Daoy (cell line): ENCODE measurements around the gene FBN1. TPM values are rescaled to one million over a fixed set of nuclear protein-coding genes. Genes with fewer than 3 reads are reported as not detected.

Experiments used
- DNase-seq: peaks from one replicate; pipeline ENCODE4 v3.0.0-alpha.2; 2015; ENCODE audit warnings: low read depth
- total RNA-seq: library from RNA; depleted of rRNA; stranded (reverse); fragments of >200 nt; shearing (Covaris generic); gene quantifications from 2 replicates; pipeline ENCODE4 v1.2.3, GENCODE V29; 2014

Gene FBN1
- total RNA-seq, 1 experiment from 2014 or later, result 73.7 TPM

DNA sequence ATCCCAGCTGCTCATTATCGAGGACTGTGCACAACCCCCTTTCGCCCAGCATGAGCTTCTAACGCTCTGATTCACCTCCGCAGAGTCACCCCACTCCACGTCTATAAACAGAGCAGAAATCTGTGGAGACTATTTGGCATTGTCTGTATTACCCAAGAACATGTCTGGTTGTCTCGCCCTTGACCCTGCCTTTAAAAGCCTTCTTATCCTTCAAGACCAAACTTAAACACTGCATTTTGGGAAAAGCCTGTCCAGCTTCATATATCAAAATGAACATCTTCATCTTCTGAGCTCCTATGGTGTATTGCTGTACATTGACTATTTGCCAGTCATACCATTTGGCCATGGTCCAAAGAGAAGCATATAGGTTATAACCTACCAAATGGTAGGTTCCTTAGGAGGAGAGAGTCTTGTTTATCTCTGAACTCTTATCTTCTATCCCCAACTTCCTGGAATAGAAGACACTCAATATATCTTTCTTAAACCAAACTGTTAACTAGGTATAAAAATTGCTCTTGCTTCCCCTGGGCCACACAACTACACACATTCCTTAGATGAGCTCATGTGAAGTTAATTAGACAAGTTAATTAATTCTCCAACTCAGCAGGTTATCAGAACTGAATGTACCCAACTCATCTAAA, 90.1 kb downstream of the FBN1 start:
- DNase-seq, result no peak

DNA sequence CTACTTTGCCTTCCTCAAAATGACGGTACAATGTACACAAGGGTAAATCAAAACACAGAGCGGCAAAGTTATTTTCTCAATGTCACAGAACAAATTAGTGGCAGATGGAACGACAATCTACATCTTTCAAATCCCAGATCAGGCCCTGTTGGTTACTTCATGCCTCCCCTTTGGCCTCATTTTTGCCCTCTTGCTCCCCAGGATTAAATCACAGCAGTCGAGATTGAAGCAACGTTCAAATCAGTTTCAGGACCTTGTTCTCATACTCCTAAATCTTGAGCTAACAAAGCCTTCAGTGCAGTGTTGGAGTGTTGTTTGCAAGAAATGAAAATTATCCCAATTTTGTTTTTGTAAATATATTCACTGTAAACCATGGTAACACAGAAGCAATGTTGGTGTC, 91.4 kb downstream of the FBN1 start:
- no peak for DNase-seq

DNA sequence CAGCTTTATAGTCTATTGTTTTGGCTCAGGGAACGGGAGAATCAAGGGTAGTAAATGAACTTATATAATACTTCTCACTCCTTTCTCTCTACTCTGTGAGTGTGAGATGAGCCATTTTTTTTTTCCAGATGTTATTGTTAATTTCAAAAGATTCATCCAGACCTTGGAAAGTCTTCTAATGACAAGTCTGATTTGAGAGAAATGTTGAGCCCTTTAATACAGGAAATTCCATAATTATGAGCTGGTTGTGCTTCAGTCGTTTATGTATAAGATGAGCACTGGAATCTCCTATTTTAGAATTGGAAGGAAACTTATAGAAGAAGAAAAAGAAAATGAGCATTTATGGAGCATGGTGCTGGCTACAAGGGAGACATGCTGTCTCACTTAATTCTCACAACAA, 92.0 kb downstream of the FBN1 start:
- no peak for DNase-seq

DNA sequence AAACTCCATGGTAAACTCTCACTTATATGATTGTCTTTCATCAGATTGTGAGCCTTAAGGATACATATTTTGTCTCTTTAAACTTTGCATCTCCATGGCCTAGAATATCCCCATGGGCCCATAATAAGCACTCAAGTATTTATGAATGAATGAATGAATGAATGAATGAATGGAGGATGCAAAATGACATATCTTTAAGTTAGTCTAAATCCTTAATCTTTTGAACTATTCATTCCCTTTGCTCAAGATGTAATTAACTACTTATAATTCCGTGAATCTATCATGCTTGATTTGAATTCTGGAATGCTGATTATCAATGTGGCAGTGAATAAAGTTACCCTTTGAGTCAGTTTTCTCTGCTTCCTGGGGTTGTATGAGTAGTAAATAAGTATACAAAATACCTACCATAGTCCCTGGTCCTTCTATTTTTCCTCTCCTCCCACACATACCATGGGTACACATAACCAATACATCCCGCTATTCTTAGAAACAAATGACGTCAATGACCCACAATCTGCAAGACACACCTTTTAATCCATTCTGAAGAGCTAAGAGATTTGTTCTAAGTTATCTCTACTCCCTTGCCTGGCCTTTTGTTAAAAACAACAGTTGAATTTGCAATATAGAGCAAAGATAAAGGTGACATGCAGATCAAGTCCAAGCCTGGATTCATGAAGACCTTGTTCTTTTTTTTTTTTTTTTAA, 94.5 kb downstream of the FBN1 start:
- no peak for DNase-seq

DNA sequence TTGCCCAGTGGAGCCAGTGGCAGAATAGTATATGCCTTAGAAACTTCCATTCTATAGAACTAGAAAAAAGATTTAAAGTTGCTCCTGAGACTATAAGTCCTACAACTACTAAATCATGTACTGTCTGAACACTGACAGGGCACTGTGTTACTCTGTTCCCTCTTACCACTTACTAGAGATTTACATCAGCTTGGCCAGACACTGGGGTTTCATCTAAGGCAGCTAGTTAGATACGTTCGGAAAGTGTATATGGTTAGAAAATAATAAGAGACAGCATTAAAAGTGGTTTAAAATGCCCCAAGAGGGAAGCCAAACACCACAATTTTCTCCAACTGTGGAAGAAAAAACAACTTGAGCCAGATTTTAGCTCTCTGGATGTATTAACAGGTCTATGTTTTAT, 97.1 kb downstream of the FBN1 start:
- DNase-seq, result no peak

DNA sequence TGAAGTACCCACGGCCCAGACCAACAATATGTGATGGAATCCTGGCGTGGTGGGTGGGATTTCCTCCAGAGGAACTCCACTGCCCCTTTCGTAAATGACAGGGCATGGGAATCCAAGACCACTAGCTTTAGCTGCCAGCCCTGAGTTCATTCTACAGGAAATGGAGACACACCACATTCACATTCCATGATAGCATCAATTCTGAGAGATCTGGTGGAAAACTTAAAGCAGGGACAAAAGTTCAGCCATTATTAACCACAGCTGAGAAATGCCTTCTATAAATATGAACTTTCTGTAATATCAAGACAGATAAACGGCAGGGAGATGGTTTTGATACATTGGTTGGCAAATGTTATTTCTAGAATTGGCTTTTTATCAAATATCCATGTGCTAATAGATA, 98.2 kb downstream of the FBN1 start:
- peak; percentile 42 for DNase-seq

DNA sequence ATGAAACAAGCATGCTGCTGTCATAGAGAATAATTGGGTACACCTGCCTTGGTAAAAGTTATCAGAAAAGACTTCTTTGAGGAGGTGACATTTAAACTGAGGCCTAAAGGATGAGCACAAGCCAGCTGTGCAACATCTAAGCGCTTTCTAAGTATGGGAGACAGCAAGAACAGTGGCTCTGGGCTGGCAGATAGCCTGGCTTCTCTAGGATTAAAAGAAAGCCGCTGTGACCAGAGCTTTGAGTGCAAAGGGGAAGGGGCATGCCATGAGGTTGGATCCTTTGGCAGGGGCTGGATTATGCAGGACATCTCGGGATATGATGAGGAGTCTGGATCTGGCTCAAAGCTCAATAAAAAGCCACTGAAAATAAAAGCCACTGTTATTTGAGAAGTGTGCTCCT, 99.2 kb downstream of the FBN1 start:
- DNase-seq, result no peak

DNA sequence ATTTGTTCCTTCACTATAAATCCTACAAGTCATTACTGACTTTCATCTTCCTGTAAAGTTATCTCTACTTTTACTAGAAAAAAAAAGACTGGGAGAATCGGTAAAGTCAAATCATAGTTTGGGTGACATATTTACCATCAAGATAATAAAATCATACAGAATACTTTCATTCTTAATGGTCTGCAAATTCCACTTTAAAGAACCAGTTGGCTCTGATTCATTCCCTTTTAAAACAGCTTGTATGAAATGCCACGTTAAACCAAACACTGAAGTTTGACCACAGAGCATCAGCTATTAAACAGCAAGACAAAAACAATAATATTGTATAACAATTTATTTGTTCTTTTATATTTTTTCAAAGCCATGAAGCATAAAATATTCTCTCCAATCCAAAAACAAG, 100.7 kb downstream of the FBN1 start:
- no peak for DNase-seq

DNA sequence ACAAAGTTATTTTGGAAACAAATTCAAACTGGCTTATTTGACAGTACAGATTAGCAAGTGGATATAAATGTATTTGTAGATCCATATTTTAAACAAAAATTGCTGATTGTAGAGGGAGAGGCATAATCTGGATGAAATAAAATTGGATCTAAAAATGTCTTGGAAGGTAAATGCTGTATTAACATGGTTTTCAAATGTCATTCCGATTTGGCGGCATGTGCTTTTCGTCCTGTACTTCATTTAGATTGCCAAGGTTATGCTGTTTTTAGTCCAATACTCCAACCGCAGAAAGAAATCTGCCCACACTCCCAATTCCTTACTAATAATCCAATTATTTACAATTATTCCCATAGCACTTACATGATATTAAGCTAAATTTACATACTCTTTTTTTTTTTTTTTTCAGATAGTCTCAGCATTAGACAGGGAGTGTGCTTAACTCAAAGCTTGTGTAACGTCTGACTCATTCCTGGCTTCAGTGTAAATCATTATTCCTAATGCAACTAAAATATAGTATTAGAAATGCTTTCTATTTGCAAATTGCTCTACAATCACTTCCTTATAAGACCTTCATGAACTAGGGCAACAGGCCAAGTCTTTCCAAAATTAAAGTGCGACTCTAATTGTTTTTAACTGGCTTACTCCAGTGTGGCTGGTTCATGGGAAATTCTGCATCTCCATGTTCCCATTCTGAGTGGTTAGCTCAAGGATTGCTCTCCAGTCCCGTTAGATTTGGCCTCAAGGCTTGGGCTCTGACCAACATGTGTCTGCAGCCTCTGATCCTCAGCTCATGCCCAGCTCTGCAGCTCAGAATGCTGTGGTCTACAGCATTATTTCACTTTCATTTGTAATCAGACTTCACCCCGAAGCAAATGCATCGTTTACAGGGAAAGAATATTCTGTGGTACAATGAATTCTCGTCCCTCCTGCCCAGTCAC, 103.9 kb downstream of the FBN1 start:
- peak; percentile 83 for DNase-seq

DNA sequence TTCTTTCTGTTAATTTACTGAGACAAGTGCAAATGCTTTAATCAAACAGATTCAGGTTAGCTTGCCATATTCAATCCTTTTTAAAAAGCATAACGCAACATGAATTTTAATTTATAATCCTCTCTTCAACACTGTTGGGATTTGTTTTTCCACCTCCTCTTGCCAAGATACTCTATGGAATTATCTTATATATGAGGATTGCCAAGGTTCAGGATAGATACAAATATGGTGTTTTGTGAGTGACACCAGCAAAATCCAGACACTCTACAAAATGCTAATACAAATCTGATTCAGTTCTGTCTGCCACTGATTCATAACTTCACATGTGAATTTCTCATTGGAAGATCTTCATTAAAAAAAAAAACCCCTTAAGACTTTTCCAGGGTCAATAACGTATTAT, 104.8 kb downstream of the FBN1 start:
- no peak for DNase-seq

DNA sequence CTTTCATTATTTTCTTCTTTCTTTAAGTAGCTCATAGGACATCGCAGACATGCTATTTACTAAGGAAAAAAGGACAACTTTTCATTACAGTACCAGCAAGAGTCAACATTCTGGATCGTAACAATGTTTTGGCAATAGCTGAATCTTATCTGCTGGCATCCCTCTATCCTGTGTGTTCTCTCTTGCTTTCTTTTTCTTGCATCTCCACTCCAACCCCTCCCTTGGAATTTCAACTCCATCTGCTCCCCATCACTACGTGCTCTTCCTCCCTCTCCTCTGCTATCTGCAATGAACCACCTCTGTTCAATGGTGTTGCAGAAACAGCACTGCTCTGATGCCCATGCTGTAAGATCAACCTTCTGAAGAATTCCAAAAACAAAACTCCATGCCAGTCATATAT, 106.6 kb downstream of the FBN1 start:
- DNase-seq, result no peak

DNA sequence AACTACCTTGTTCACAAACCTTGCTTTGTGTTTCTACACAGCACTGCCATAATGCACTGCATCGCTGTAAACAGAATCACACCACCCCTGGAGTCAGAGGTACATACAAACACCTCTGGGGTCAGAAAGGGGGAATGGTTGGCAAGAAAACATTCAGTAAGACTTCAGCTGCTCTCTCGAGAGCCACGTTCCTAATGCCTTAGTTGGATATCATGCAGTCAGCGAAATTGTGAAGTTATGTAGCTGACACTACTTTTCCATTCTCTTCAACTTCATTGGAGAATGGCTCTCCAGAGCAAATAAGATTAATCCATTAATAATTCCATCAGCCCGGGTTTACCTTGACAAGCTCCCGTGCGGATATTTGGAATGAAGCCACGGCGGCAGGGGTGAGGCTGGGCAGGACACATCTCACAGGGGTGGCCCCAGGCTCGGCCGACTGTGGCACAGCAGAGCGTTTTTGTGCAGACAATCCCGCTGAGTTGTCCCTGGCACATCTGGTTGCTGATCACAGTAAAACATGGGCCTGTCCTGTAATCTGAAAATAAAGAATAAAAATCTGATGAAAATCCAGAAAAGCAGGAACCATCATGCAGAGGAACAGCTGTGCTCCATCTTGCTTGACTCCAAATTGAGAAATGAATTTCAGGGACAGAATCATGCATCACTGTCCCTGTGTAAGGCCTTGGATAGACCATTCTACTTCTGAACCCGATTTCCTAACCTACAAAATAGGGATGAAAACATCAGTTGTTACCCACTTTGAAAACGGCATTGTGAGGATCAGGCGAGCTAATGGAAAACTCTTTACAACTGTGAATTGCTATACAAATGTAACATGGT, 108.0 kb downstream of the FBN1 start:
- DNase-seq, result no peak

DNA sequence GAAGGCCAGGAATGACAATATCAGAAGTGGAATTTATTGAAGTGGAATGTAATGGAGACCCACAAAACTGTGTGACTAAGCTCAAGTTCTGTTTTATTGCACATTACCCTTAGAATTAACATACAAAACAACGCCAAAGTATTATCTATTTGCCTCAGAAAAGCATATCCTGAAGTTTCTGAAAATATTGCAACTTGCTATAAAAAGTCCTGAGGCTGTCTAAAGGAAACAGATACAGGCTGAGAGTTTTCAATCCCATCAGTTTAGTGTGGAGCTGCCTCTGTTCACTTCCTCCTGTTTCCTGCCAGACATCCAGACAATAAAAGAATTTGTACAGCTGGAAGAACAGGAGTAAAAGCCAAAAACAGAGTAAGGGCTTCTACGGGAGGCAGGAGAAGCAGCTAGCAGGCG, 108.8 kb downstream of the FBN1 start:
- DNase-seq, result no peak

DNA sequence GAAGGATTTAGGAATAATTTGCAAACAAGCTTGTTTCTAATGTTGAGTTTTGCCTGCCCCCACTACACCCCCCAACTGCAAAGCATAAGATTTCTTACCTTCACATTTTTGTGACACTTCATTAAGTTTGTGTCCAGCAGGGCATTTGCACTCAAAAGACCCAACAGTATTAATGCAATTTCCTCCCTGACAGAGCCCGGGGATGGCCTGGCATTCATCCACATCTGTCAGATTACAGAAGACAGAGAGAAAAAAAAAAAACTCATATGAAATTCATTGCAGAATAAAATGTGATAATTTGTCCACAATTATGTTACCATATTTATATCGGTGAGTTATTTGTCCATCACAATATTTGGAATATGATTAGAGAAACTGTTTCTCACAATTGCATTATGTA, 111.5 kb downstream of the FBN1 start:
- DNase-seq, result no peak

DNA sequence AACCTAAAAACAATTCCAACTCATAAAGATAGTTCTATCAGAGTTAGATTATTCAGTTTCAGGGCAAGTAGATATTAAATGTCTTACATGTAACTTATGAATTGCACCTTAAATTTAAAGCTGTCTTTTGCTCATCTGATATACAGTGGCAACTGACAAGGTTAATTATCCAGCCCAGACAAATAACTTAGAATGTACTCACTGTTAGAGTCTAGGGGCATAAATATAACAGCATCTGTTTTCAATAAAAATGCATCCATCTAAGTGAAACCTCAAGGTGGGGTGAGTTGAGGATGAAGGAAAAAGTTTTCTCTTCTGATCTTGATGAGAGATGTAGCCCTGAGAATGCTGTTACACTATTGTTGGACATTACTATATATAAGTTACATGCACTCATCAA, 112.6 kb downstream of the FBN1 start:
- DNase-seq, result no peak

DNA sequence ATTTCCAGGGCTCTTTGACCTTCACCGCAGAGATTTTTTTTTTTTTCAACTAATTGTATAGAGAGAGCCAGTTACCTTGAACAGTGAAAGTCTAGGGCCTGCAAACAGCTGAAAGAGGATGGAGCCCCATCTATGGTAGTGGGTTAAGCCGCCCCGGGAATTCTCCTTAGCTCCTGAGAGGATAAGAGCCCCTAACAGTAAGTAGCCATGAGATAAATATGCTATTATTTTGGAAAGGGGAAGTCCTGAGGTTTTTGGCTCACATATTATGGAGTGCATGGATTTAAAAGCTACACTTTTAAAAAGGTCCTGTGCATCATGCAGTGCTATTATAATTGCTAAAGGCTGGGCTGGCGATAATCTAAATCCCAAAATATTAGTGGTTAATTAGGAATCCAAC, 115.0 kb downstream of the FBN1 start:
- DNase-seq, result no peak

DNA sequence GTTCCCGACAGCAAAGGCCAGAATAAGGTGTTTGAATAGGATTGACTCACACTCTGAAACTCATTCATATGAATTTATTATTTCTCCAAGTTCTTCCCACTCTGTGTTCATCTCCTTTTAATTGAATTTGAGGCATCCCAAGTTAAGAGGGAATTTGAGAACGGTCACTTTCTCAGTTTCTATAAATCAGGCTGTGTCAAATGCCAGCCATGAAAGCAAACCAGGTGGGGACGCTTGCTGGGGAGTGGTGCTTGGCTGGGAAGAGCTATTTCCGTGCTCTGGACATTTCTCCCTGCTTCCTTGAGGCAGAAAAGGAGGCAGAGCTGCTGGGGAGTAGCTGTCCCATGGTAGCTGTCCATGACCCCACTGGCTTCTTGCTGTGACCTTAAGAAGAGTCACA, 116.6 kb downstream of the FBN1 start:
- DNase-seq, result no peak

DNA sequence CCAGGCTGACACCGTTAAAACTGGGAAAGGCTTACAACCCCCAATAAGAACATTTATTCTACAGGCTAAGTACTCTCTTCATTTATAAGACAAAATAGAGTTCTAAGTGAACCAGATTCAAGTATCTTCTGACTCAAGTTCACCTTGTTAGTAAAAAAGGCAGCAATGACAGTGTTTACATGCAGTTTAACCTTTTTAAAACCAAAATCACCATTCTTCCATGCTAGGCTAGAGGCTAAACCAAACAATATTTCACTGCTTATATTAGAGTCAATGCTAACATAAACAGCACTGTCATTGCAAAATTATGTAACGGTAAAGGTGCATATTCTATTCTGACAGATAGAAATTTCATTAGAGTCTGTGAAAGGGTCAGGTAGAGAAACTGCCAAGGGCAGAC, 118.0 kb downstream of the FBN1 start:
- DNase-seq, result no peak

DNA sequence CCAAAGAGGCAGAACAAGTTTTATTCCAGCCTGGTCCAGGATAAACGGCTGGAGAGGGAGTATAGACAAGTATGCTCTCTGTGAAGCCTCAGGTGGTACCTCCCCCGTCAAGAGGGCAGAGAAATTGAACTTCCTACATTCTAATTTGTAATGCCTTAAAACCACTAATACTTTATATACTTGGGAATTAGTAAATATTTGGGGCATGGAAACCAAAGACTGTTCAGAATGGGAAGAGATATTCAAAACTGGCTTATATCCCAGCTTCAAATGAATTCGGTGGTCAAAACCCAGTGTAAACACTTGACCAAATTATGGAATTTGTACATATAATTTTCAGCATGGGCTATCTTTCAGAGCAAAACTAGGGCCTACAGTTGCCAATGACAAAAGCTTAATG, 122.6 kb downstream of the FBN1 start:
- no peak for DNase-seq

DNA sequence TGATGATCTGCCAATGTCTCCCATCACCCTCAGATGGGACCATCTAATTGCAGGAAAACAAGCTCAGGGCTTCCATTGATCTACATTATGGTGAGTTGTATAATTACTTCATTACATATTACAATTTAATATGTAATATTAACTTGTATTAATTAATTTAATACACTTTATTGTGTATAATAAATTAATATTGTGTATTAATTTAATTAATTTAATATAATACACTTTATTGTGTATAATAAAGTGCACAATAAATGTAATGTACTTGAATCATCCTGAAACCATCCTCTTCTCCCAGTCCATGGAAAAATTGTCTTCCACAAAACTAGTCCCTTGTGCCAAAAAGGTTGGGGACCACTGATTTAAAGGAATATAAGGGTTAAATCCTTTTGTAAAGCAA, 123.4 kb downstream of the FBN1 start:
- DNase-seq, result no peak

DNA sequence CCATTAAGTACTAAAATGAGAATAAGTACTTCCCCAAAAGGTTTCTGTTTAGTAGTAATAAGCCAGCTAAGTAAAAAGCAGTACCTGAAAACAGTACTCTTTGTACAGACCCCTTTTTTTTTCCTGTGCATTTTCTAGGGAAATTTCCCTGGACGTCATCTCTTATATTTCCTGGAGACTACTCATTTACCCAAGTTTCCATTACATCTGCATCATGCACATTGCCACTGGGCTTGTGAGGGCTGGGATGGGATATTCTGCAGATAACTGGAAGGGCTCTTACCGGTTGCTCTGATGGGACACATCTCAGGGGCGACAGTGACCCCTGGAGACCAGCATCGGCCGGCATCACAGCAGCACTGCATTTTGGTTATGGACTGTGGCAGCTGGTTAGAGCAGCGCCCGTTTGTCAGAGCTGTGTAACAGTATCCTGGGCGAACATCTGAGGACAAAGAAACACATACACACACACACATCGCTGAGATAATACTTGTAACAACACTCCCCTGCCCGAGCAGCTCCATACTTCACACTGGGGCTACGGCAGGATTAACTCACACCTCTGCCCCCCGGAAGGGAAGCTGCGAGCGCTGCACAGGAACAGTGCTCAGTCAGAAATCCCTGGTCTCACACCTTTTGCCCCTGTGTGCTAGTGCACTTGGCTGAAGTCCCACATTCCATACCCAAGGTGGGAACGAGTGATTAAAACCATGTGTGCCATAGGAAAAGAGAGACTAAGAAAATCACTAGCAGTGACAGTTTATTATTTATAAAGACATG, 124.9 kb downstream of the FBN1 start:
- peak; percentile 7 for DNase-seq
